Keratinocyte (primary cell): Measurements from ENCODE around the gene FOLR1. TPM values are rescaled to one million over a fixed set of nuclear protein-coding genes. Genes with fewer than 3 reads are reported as not detected.
"Not testable (repeated sequence)": the region's sequence is repeated elsewhere in the genome, so short reads cannot be mapped to it uniquely, and the experiment has no call there.

Source experiments
- DNase-seq: peaks from one replicate; pipeline ENCODE4 v3.0.0-alpha.2; 2011; ENCODE audit warnings: low read depth, missing footprints, low spot score
- FAIRE-seq: peaks from 2 replicates; lab custom pipeline; 2011; peaks lifted over from hg19 to GRCh38; lab: Jason Lieb, UNC
- H2AFZ ChIP-seq: 2 replicates; pipeline ENCODE4 v1.6.0; 2012; ENCODE audit warnings: low read length, control low read depth, inconsistent platforms; ENCODE audit not compliant: control insufficient read depth
- H3K27ac ChIP-seq: 2 replicates; pipeline ENCODE4 v1.5.1; 2011; ENCODE audit warnings: low read length; ENCODE audit not compliant: control insufficient read depth, insufficient read depth
- H3K27me3 ChIP-seq: 3 replicates; pipeline ENCODE4 v1.6.0; 2011; ENCODE audit warnings: low read length; ENCODE audit not compliant: control insufficient read depth, insufficient read depth; ENCODE audit errors: extremely low read depth
- H3K36me3 ChIP-seq, 2 experiments: 2 replicates in 1 of 2; 3 replicates in 1 of 2; pipeline ENCODE4 v1.5.1; 2011; ENCODE audit warnings: low read length in 2 of 2, mild to moderate bottlenecking in 1 of 2; ENCODE audit not compliant: control insufficient read depth in 2 of 2, insufficient read depth in 2 of 2; ENCODE audit errors: extremely low read depth in 1 of 2
- H3K4me1 ChIP-seq: 3 replicates; pipeline ENCODE4 v1.5.1; 2011; ENCODE audit warnings: low read length; ENCODE audit not compliant: control insufficient read depth, insufficient read depth; ENCODE audit errors: extremely low read depth
- H3K4me2 ChIP-seq: 3 replicates; pipeline ENCODE4 v1.6.0; 2011; ENCODE audit warnings: low read depth, low read length; ENCODE audit not compliant: control insufficient read depth, insufficient read depth; ENCODE audit errors: extremely low read depth
- H3K4me3 ChIP-seq, 3 experiments: fragments of 200-600 bp in 1 of 3; sonication (generic) in 1 of 3; 2 replicates in 2 of 3; 3 replicates in 1 of 3; pipeline ENCODE4 v1.5.1; 2011 to 2016; ENCODE audit warnings: low read length in 3 of 3, mild to moderate bottlenecking in 3 of 3, control low read depth in 2 of 3, inconsistent platforms in 1 of 3, low read depth in 1 of 3, mixed read lengths in 1 of 3, mixed run types in 1 of 3, moderate library complexity in 1 of 3; ENCODE audit not compliant: control insufficient read depth in 2 of 3, insufficient read depth in 2 of 3; ENCODE audit errors: extremely low read depth in 1 of 3
- H3K79me2 ChIP-seq: 2 replicates; pipeline ENCODE4 v1.6.0; 2012; ENCODE audit warnings: low read length; ENCODE audit not compliant: control insufficient read depth, insufficient read depth
- H3K9ac ChIP-seq: 3 replicates; pipeline ENCODE4 v1.6.0; 2011; ENCODE audit warnings: low read length; ENCODE audit not compliant: control insufficient read depth, insufficient read depth; ENCODE audit errors: extremely low read depth
- H3K9me1 ChIP-seq: 3 replicates; pipeline ENCODE4 v1.6.0; 2011; ENCODE audit warnings: low read length; ENCODE audit not compliant: control insufficient read depth, insufficient read depth; ENCODE audit errors: extremely low read depth
- H3K9me3 ChIP-seq: 2 replicates; pipeline ENCODE4 v1.5.1; 2012; ENCODE audit warnings: low read depth, low read length; ENCODE audit not compliant: control insufficient read depth
- H4K20me1 ChIP-seq: 3 replicates; pipeline ENCODE4 v1.6.0; 2011; ENCODE audit warnings: low read length; ENCODE audit not compliant: control insufficient read depth, insufficient read depth; ENCODE audit errors: extremely low read depth
- CTCF ChIP-seq, 3 experiments: IDR thresholded peaks in 1 of 3; conservative IDR thresholded peaks in 1 of 3; optimal IDR thresholded peaks in 1 of 3; 2 replicates in 2 of 3; 3 replicates in 1 of 3; pipeline versions ENCODE3 to v1.5.1; 2011; ENCODE audit warnings: low read length in 3 of 3, mild to moderate bottlenecking in 3 of 3, moderate library complexity in 2 of 3, control low read depth in 1 of 3, inconsistent platforms in 1 of 3; ENCODE audit not compliant: insufficient read depth in 2 of 3; ENCODE audit errors: extremely low read depth in 1 of 3
- EZH2 ChIP-seq: IDR thresholded peaks from one replicate; pipeline ENCODE4 v1.6.1; 2012; ENCODE audit warnings: inconsistent platforms, mild to moderate bottlenecking, low read length, moderate library complexity
- dilution Hi-C: fragments of 300-500 bp; cut with MboI; formaldehyde crosslinking; loops from one replicate; pipeline ENCODE4 v1.7.0; 2020; ENCODE audit warnings: low sequenced_read_pairs; ENCODE audit not compliant: extremely low pct_ligation_motif_present
- polyA plus RNA-seq, 5 experiments: library from polyadenylated mRNA; depleted of rRNA in 3 of 5; stranded (reverse) in 3 of 5; stranded (forward) in 1 of 5; unstranded in 1 of 5; fragments of >200 nt; gene quantifications; 1 replicate in 1 of 5; 2 replicates in 3 of 5; 3 replicates in 1 of 5; pipeline versions ENCODE4 v1.2.1 to v1.2.3, GENCODE V29; 2011 to 2012; ENCODE audit warnings: missing spikeins in 2 of 5, low read depth in 1 of 5, low replicate concordance in 1 of 5

FOLR1 gene
- polyA plus RNA-seq, 1 donor (not counting 4 experiments of a cell fraction or from before 2014, with no cell fraction given): 0.13 TPM

DNA sequence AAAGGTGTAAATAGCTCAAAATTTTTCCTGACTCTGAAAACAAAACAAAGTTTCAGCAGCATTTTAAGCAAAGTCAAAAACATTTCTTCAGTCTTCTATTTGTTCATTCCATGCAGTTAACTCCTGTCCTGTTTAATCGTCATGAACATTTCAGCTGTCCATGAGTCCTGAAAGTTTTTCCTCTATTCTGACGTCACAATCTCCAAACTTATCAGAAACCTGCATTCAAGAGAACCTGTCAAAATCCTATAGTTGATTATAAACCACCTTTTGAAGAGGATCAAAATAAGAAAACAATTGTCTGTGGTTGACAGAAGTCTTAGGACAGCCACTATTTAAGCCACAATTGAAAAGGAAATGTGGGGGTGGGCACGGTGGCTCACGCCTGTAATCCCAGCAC lies 41.1 kb upstream of the FOLR1 start:
- Histone ChIP-seq H3K4me2 (peak overlapping the region; percentile 71), H3K27ac (no peak overlapping the region), H3K9me1 (no peaks in the 10 kb centered on the region), H3K36me3 (peaks cover 8 to 14% of the 10 kb centered on the region in 2 experiments), H2AFZ (no peak overlapping the region), H3K4me1 (peaks cover 7% of the 10 kb centered on the region), H3K4me3 (peak overlapping the region; percentile 49 to 86 (median 80)), H4K20me1 (no peaks in the 10 kb centered on the region), H3K9me3 (no peaks in the 10 kb centered on the region), H3K79me2 (peaks cover 15% of the 10 kb centered on the region), H3K9ac (peak overlapping the region; percentile 83), H3K27me3 (no peaks in the 10 kb centered on the region)
- dilution Hi-C loops: no loop called here
- FAIRE-seq (no peak), DNase-seq (no peak)
- TF ChIP-seq CTCF (optimal IDR thresholded peaks at IDR 0.05 in 1 of 3, IDR thresholded peaks at IDR 0.05 in 1 of 3, conservative IDR thresholded peaks at IDR 0.05 in 1 of 3; ENCODE audit: extremely low read depth in 1 of 3, insufficient read depth in 2 of 3, low read length in 3 of 3): no peak
- TF ChIP-seq EZH2: no peak

GRCh38 chr11:72153874-72154273 lies 38.1 kb upstream of the FOLR1 start:
- H3K9me3 ChIP-seq, H3K36me3 ChIP-seq, DNase-seq, H3K4me3 ChIP-seq, H4K20me1 ChIP-seq, H3K9ac ChIP-seq, FAIRE-seq, H3K27ac ChIP-seq, H3K9me1 ChIP-seq, H3K4me1 ChIP-seq, H2AFZ ChIP-seq, H3K4me2 ChIP-seq, dilution Hi-C loops, H3K27me3 ChIP-seq: not testable (repeated sequence)
- peaks cover 15% of the 10 kb centered on the region for H3K79me2 ChIP-seq

DNA sequence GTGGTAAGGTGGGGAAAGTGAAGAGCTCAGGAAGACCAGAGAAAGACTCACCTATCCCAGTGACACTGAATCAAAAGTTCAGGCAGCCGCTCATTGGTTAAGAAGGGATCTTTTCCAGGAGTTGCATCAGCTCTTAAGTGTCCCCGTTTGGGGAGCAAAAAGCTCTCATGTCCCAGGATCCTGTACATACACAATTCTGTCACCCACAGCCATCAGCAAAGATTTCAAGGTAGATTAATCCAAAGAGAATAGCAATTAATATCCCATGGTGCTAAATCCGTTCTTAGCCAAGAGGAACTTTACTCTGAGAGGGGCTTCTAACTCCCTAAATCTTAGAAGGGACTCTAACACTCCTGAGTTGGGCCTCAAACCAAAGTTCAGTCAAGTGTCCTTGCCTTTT lies 37.1 kb upstream of the FOLR1 start:
- Histone ChIP-seq H3K4me1 (peaks cover 7% of the 10 kb centered on the region), H3K4me3 (no peak overlapping the region), H3K9ac (no peak overlapping the region), H3K4me2 (no peak overlapping the region), H3K27ac (no peak overlapping the region), H3K9me1 (no peaks in the 10 kb centered on the region), H2AFZ (no peak overlapping the region), H3K79me2 (peaks cover 12% of the 10 kb centered on the region), H3K9me3 (no peaks in the 10 kb centered on the region), H3K36me3 (no peaks in the 10 kb centered on the region), H3K27me3 (no peaks in the 10 kb centered on the region), H4K20me1 (no peaks in the 10 kb centered on the region)
- no peak for DNase-seq
- FAIRE-seq: no peak
- dilution Hi-C loops: no loop called here
- TF ChIP-seq EZH2 (no peak), CTCF (optimal IDR thresholded peaks at IDR 0.05 in 1 of 3, IDR thresholded peaks at IDR 0.05 in 1 of 3, conservative IDR thresholded peaks at IDR 0.05 in 1 of 3; ENCODE audit: extremely low read depth in 1 of 3, insufficient read depth in 2 of 3, low read length in 3 of 3) (no peak)
